Progenitor cell of endocrine pancreas (in vitro differentiated cells): ENCODE data around the gene PRDM8. TPM values are rescaled to one million over a fixed set of nuclear protein-coding genes. Genes with fewer than 3 reads are reported as not detected.

Source experiments
- DNase-seq: peaks from one replicate; pipeline ENCODE4 v3.0.0; 2021; ENCODE audit warnings: low spot score; ENCODE audit not compliant: unreplicated experiment
- H3K27ac Mint-ChIP-seq: 2 replicates; pipeline ENCODE4 v1.8.0; 2021; ENCODE audit warnings: mild to moderate bottlenecking, moderate library complexity, mixed read lengths
- H3K27me3 Mint-ChIP-seq: 2 replicates; pipeline ENCODE4 v1.8.0; 2021; ENCODE audit warnings: mixed read lengths
- H3K36me3 Mint-ChIP-seq: 2 replicates; pipeline ENCODE4 v1.8.0; 2022; ENCODE audit warnings: mixed read lengths; ENCODE audit not compliant: insufficient read depth
- H3K4me1 Mint-ChIP-seq: 2 replicates; pipeline ENCODE4 v1.8.0; 2021; ENCODE audit warnings: low read depth, mixed read lengths
- H3K4me3 Mint-ChIP-seq: 2 replicates; pipeline ENCODE4 v1.8.0; 2021; ENCODE audit warnings: low read depth, mild to moderate bottlenecking, moderate library complexity, mixed read lengths
- H3K9me3 Mint-ChIP-seq: 2 replicates; pipeline ENCODE4 v1.8.0; 2021; ENCODE audit warnings: low read depth, mixed read lengths
- CTCF ChIP-seq: fragments of 200-600 bp; sonication (generic); IDR thresholded peaks from one replicate; pipeline ENCODE4 v1.5.0; 2021; ENCODE audit warnings: antibody characterized with exemption, mild to moderate bottlenecking; ENCODE audit not compliant: unreplicated experiment
- total RNA-seq: library from RNA; stranded (reverse); gene quantifications from 2 replicates; pipeline ENCODE4 v1.2.1, GENCODE V29; 2021

PRDM8 gene
- total RNA-seq, 1 donor from 2014 or later, result 0.38 TPM

- H3K9me3 Mint-ChIP-seq, result no peaks in the 10 kb centered on the region
- H3K27ac Mint-ChIP-seq, result no peak overlapping the region
- peaks cover 54% of the 10 kb centered on the region for H3K27me3 Mint-ChIP-seq
- peaks cover 19% of the 10 kb centered on the region for H3K4me1 Mint-ChIP-seq
- H3K36me3 Mint-ChIP-seq, result no peaks in the 10 kb centered on the region
- no peak for DNase-seq
- no peak overlapping the region for H3K4me3 Mint-ChIP-seq
- no peak for TF ChIP-seq CTCF
Observed at GRCh38 chr4:80208610-80209339, 11.5 kb downstream of the PRDM8 start.

GRCh38 chr4:80209340-80209701 is 12.0 kb downstream of the PRDM8 start:
- no peaks in the 10 kb centered on the region for H3K9me3 Mint-ChIP-seq
- H3K27me3 Mint-ChIP-seq, result peaks cover 51% of the 10 kb centered on the region

GRCh38 chr4:80210549-80210948 is 13.2 kb downstream of the PRDM8 start:
- Mint-ChIP-seq H3K36me3 (no peaks in the 10 kb centered on the region), H3K4me3 (no peak overlapping the region), H3K9me3 (no peaks in the 10 kb centered on the region), H3K27me3 (peaks cover 47% of the 10 kb centered on the region), H3K4me1 (peaks cover 19% of the 10 kb centered on the region), H3K27ac (no peak overlapping the region)
- DNase-seq, result no peak
- TF ChIP-seq CTCF, result no peak

More at GRCh38 chr4:80209340-80209701, 12.0 kb downstream of the PRDM8 start:
- no peak overlapping the region for H3K27ac Mint-ChIP-seq
- DNase-seq, result no peak
- TF ChIP-seq CTCF, result no peak
- H3K36me3 Mint-ChIP-seq, result no peaks in the 10 kb centered on the region
- peaks cover 19% of the 10 kb centered on the region for H3K4me1 Mint-ChIP-seq
- H3K4me3 Mint-ChIP-seq, result no peak overlapping the region

GRCh38 chr4:80213117-80213815 is 16.0 kb downstream of the PRDM8 start:
- Mint-ChIP-seq H3K9me3 (no peaks in the 10 kb centered on the region), H3K27me3 (peaks cover 38% of the 10 kb centered on the region), H3K27ac (no peak overlapping the region), H3K4me1 (peaks cover 19% of the 10 kb centered on the region), H3K36me3 (no peaks in the 10 kb centered on the region), H3K4me3 (no peak overlapping the region)
- DNase-seq, result no peak
- no peak for TF ChIP-seq CTCF

GRCh38 chr4:80215449-80216052 is 18.2 kb downstream of the PRDM8 start:
- Mint-ChIP-seq H3K27ac (no peak overlapping the region), H3K36me3 (no peaks in the 10 kb centered on the region), H3K4me3 (no peak overlapping the region), H3K27me3 (peaks cover 50% of the 10 kb centered on the region), H3K9me3 (no peaks in the 10 kb centered on the region), H3K4me1 (peaks cover 12% of the 10 kb centered on the region)
- DNase-seq, result no peak
- TF ChIP-seq CTCF, result peak; percentile 80
